NOMO-1 treated with dmso at 0.1 percent for 144 hours (cell line): ENCODE results near the gene SPACA9.

Source experiments
- DNase-seq: peaks from one replicate; lab custom pipeline; 2025; ENCODE audit not compliant: unreplicated experiment; lab: John Stamatoyannopoulos, UW

Gene SPACA9

GRCh38 chr9:132862533-132862932 lies 16.2 kb upstream of the SPACA9 start:
- no peak for DNase-seq

- no peak for DNase-seq
Measured at GRCh38 chr9:132863096-132863495, 15.6 kb upstream of the SPACA9 start.

DNA sequence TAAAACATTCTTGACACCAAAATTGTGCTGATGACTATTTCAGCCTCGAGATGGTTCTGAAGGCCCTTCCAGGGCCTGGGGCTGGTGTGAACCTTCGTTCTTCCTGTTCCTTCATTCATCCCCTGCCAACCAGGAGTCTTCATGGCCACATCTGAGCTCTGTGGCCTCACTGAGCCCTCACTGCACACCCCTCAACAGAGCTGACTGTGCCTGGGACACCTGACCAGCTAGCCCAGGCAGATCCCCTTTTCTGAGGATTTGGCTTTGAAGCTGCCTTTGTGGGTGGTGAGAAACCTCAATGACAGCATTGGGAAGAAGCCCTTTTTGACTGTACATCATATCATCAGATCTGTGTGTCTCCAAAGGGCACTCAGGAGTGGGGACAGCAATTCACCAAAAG lies 14.4 kb upstream of the SPACA9 start:
- no peak for DNase-seq

DNA sequence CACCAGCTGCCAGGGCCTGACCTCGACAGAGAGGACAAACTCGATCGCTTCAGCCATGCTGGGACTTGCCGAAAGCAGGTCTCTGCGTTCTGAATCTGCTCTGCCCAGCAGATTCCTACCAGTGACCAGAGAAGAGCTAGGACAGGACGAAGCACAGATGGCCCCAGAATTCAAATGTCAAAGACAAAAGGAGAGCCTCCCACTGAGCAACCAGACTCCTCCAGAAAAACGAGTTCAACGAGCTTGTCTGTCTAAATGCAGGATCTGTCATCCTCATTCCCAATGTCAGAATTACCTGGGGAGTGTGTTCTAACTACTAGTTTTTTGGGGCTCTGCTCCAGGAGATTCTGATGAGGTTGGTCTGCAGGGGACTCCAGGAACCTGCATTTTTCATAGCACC lies 14.0 kb upstream of the SPACA9 start:
- no peak for DNase-seq

DNA sequence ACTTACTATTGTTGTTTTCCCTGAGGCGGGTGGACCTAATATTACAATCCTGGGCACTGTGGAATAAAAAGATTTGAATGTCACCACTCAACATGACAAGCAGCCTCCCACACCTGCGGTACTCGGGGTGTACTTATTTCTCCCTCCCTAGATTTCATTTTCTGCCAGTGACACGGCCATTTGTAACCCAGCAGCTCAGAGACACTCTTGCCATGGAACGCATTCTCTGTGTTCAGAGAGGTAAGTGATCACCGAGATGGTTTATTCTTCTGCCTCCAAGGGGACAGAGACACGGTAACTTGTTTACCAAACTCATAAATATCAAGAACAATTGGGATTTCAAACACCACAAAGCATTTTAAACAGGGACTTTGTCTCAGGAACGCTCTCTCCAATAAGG lies 11.8 kb upstream of the SPACA9 start:
- no peak for DNase-seq

GRCh38 chr9:132869266-132869665 lies 9.4 kb upstream of the SPACA9 start:
- DNase-seq: no peak

- no peak for DNase-seq
Measured at GRCh38 chr9:132873403-132873802, 5.3 kb upstream of the SPACA9 start.

DNA sequence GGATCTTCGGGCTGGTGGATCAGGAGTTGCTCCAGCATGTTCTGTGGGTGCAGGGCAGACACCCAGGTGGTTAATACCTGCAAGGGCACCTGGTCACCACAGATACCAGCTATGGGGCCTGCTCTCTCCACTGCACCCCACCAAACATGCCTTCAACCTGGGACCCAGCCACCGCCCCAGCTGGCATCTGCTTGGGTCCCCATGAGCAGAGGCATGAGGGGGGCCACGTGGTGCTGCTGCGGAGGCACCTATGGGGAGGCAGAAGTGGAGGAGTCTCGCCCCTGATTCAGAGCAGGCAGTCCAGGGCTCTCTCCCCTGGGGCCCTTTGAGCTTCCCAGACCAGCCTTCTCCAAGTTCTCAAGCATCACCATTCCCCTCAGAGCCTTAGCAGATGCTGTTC lies 3.5 kb upstream of the SPACA9 start:
- DNase-seq: no peak

DNA sequence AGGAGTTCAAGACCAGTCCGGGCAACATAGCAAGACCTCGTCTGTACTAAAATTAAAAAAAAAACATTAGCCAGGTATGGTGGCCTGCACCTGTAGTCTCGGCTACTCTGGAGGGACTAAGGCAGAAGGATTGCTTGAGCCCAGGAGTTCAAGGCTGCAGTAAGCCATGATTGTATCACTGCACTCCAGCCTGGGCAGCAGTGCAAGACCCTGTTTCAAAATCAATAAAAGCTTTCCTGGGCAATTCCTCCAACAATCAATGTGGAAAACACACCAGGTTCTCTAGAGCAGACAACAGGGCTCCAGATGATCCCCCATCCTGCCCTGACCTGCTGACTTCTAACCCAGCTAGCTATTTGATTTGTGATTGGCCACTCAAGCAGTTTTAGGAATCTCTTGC lies 1.8 kb upstream of the SPACA9 start:
- DNase-seq: no peak

- DNase-seq: no peak
Measured at GRCh38 chr9:132877458-132877823, 1.3 kb upstream of the SPACA9 start.

DNA sequence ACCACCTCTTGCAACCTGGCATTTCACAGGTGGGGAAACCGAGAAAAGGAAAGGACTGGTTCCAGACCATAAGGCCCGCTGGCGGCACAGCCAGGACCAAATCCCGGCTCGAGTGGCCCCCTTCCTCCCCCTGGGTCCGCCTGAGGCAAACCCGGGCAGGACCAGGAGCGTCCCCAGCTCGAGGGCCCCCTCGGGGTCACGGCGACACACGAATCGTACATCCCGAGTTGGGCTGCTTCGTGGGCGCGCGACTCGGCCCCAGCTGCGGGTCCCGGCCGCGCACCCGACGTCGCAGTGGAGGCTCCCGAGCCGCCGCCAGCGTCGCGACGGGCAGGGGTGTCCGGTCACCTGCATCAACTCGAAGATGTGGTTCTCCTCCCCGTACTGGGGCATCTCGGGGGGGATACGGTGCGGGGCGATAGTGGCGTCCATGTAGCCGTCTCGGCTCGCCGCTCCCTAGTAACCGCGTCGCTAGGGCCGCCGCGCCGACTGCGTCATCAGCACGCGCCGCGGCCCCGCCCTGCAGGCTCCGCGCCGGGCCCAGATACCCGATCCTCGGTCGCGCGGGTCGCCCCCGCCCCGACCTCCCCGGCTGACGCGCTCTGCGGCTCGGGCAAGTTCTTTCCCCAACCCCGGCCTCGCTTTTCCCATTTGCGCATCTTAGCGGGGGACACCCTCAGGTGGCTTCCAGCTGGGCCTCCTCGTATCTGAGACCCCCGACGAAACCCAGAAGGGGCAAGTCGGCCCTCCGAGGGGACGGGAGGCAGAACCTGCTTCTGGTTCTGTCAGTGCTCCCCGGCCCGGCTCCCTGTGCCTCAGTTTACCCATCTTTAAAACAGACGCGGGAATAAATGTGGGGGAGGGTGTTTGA lies 639 bp upstream of the SPACA9 start, which contains the start of gene AK8:
Gene AK8, minus strand, starts transcription at position 461 of the 871 bp plus-strand sequence. Its CDS starts 29 bp downstream, at position 432.
- DNase-seq: peak; percentile 54

DNA sequence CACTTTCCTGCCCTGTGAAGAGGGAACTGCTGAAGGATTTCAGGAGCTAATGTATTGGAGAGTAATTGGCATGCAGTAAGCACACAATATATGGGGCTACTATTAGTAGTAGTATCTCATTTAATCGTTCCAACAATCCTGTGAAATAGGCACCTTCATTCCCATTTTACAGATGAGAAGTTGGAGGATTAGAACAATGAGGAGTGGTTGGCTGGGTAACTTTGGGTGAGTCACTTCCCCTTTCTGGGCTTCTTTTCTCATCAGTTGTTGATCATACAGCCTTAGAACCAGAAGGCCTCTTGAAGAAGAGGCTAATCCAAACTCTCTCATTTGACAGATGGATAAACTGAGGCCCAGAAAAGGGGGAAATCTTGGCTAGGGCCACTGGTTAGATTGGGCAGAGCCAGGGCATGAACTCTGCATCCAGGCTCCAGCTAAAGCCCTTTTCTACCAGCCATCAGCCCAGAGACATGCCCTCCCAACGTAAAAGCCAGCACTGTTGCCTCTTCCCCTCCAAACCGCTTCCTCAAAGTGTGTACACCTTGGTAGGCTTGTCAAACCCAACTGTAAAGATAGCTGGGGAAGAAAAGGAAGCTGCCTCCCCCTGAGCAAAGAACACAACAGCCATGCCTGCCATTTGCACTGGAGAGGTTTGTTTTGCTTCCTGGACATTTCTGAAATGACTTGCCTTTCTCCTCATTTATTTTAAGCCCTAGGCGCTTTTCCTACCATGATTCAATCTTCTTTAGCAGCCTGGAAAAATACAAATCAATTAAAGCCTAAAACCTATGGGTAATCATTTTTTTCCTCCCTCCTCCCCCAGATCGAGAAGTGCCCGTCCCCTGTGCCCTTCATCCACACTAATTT lies 992 bp downstream of the SPACA9 start:
- DNase-seq: peak; percentile 6

DNA sequence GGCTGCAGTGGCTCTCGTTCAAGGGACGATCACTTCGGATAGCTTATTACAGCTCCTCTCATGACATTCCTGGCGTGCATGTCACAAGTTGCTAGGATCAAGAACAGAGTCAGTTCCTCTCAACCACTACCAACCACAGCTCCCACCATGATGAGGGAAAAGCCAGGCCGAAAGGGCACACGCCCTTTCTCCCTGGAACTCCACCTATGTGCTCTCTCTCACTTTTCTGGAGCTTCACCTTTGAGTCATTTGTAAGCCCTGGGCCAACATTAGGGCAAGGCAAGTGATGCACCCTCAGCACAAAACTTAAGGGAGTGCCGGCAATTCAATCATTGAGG lies 1.6 kb downstream of the SPACA9 start:
- no peak for DNase-seq

DNA sequence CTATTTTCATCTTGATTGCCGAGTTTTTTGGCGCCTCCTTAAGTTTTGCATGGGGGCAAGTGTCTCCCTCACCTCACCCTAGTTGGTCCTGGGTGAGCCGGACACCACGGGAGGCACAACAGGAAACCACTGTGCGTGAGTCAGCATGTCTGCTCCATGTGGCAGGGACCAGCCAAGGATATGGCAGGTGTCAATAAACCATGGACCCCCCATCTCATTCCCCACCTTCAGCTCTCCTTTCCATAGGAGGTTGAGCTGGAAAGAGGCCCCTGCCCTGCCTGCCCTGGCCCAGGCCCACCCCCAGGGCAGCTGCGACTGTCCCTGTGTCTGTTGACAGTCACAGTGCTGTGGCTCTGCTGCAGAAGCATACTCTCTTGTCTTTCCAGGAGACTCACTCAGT lies 3.1 kb downstream of the SPACA9 start:
- DNase-seq: no peak

- DNase-seq: no peak
Measured at GRCh38 chr9:132882616-132883015, 3.9 kb downstream of the SPACA9 start.

DNA sequence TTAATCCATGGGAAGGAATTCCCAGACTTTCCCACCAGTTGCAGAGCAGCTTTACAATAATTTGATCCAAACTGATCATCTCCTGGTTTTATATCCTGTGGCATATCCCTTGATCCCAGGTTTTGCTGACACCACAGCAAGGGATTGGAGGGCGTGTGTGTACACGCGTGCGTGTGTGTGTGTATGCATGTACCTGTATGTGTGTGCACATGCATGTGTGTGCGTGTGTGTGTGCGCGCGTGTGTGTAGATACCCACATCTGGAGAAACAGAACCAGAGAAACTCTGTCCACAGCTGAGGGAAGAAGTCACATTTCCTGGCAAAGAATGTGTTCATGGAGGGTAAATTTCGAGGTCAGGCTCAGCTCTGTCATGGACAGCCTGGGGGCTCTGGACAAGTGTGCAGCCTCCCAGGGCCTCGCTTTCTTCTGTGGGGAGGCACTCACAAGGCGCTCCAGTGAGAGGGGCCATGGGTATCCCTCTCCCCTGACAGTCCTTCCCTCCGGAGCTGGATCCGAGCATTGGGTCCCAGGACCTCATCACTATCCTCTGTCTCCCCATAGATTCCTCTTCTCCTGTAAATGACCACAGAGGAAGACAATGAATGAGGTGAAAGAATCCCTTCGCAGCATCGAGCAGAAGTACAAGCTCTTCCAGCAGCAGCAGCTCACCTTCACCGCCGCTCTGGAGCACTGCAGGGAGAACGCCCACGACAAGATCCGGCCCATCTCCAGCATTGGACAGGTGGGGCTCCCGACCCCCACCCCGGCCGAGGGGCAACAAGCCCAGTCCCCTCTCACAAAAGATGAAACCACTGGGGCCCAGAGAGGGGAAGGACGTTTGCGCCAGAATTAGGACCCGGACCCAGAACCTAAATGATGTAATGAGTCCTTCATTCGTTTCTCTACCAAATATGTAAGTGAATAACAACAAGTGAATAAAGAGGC lies 4.9 kb downstream of the SPACA9 start:
- no peak for DNase-seq

DNA sequence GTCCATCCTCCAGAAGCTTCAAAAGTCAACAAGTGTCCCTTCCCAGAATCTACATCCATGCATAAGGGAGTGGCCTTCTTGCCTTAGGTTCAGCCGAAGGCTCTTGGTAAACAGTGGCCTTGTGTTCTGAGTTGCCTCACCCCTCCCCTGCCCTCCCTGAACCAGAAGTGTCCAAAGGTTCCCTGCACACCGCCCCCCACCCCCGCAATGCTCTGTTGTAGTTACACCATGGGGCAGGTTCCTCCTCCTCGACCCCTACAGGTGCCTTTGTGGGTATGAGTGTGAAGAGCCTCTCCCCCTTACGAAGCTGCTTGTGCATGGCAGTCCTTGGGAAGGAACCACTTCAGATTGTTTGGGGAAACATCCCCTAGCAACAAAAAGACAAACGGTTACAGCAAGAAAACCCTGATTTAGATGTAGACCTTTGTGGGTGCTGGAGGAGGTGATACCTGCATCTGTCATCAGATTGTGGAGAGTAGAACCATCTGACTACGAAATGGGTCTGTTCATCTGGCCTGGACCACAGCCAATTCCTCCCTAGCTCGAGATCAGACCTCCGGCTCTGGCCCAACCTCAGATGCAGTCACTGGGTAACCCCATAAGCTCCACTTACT lies 7.1 kb downstream of the SPACA9 start:
- DNase-seq: no peak

DNA sequence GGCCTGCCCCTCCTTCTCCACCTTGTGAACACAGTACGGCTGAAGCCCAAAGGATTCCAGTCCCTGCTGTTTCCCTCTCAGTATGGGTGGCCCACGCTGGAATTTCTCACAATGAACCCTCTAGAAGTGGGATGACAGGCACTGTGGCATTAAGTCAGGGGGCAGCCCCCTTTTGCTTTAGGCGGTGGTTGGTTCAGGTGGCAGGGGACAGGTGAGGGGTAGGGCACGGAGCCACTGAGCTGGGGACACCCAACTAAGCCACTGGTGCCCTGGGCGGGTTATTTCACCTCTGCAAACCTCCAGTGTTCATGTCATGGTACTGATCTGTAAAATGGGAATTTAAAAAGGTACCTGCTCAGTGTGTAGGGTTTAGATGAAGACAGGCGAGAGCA lies 7.6 kb downstream of the SPACA9 start:
- DNase-seq: no peak

GRCh38 chr9:132887181-132888120 lies 8.8 kb downstream of the SPACA9 start:
- no peak for DNase-seq

GRCh38 chr9:132888151-132888550 lies 9.5 kb downstream of the SPACA9 start:
- DNase-seq: no peak
